Right renal pelvis (tissue), 4 donors: ENCODE results near the gene PARP1. TPM values are rescaled to one million over a fixed set of nuclear protein-coding genes. Genes with fewer than 3 reads are reported as not detected.
"Not testable (repeated sequence)": the region's sequence is repeated elsewhere in the genome, so short reads cannot be mapped to it uniquely, and the experiment has no call there.

Experiments
- DNase-seq, 4 donors: peaks; one replicate each; pipeline ENCODE4 v3.0.0-alpha.2; 2013; ENCODE audit warnings: low read depth in 4 of 4, low spot score in 3 of 4, missing footprints in 1 of 4
- polyA plus RNA-seq, 4 donors: library from polyadenylated mRNA; unstranded; fragments of 120-200 nt; gene quantifications; one replicate each; pipeline ENCODE4 v1.2.1, GENCODE V29; 2013; ENCODE audit not compliant: insufficient read length in 4 of 4

PARP1 gene
- 100 to 1,000 TPM; 121 to 133 (median 124) TPM for polyA plus RNA-seq

DNA sequence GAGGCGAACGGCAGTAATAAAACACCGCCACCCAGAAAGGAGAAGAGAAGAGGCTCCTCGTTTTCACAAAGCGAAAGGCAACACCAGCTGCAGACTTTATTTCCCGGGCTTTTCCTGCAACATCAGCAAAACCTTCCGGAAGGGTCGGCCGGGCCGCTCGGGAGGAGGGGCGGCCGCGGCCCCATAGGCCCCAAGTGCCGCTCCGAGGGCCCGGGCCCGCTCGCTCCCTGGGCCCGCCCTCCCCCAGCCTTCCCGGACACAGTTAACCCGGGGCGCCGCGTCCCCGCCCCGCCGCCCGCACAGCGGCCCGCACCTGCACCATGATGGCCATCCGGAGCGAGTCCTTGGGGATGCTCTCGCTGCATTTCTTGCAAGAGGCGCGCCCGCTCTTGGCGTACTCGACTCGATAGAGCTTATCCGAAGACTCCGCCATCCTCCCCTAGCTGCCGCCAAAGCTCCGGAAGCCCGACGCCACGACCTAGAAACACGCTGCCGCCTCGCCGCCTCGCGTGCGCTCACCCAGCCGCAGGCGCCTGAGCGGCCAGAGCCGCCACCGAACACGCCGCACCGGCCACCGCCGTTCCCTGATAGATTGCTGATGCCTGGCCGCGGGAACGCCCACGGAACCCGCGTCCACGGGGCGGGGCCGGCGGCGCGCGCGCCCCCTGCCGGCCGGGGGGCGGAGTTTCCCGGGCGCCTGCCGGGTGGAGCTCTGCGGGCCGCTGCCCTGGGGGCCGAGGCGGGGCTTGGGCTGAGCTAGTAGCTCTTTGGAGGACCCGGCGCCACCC is at the start of gene PARP1:
Gene PARP1 (minus strand): TSS at position 597 of the 788 bp plus-strand sequence. CDS start 164 bp downstream, at position 433.
- DNase-seq = peak; percentile 67 to 74 (median 70)

- no peak for DNase-seq
Measured at GRCh38 chr1:226457307-226457712, 49.4 kb upstream of the PARP1 start.

- no peak for DNase-seq
Measured at GRCh38 chr1:226455843-226456242, 48.0 kb upstream of the PARP1 start.

GRCh38 chr1:226454349-226454748 is 46.5 kb upstream of the PARP1 start:
- no peak for DNase-seq

DNA sequence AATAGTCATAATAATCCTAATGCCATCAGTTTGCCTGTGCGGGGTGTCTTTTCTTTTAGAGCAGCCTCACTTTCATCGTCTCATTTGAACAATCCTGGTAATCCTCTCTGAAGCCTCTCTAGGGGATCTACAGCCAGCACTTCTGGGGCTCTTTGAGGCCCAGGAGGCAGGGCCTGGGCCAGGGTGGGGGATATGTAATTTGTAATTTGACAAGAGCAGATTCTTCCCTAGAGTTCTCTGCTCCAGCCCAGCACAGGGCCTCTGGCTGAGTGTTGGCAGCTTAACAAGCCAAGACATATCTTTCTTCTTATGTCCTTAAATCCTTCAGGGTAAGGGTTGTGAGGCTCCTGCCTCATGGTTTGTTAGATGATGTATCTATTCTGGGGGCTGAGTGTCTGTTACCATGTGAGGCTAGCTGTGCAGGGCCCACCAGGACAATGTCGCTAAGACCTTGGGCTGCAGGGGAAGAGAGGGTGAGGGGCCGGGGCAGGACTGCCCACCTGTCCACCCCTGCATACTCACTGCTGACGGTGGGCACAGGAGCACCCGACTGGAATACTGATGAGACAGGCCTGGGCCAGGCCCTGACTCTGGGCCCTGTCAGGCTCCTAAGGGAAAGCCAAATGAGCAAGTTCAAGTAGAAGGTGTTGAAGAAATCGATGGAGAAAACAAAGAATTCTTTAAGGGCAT is 45.3 kb upstream of the PARP1 start:
- DNase-seq = no peak

GRCh38 chr1:226450688-226451087 is 42.8 kb upstream of the PARP1 start:
- DNase-seq = no peak

GRCh38 chr1:226449823-226450222 is 41.9 kb upstream of the PARP1 start:
- DNase-seq = no peak

- no peak for DNase-seq
Measured at GRCh38 chr1:226447932-226448665, 40.2 kb upstream of the PARP1 start.

DNA sequence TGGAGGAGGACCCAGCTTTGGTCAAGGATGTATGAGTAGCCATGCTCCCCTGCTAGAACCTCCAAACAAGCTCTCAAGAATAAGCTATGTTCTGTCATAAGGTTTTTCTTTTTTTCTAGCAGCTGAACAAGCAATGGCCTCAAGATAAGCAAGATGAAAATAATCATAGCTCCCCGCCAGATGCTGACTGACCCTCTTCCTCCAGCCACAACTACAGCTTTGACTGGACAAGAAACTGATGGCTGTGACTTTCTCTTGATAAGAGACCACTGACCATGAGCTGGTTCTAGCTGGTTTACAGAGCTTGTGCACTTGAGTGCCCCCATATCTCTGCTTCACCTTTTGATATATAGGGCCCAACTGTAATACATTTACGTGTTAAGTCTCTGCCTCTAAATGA is 38.2 kb upstream of the PARP1 start:
- no peak for DNase-seq

DNA sequence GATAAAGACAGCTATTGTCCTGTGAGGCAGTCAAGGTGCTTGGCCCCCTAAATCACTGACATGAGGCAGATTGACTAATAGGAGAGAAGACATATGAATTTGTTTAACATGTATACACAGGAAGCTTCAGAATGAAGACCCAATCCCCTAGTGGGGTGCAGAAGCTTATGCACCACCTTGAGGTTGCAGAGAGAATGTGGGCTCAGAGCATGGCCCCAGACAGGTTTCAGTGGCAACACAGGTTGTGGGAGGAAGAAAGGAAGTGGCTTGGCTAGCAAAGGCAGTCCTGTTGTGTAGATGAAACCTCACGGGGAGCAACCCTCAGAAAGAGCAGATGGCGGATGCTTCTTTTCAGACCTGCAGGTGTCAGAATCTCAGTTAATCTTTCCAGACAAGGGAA is 37.0 kb upstream of the PARP1 start:
- DNase-seq = no peak

DNA sequence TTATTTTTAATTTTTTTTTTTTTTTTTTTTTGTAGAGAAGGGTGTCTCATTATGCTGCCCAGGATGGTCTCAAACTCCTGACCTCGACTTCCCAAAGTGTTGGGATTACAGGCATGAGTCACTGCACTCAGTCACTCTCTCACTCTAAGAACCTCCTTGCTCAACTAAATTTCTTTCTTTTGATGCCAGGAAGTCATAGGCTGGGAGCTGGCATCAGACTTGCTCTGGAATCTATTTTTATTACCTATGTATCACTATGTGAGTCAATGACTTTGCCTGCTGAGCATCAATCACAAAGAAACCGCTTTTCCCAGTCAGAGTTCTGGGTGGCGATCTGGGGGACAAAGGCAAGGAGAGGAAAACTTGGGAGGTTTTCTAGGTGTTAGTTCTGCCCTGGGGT is 35.5 kb upstream of the PARP1 start:
- DNase-seq = no peak

DNA sequence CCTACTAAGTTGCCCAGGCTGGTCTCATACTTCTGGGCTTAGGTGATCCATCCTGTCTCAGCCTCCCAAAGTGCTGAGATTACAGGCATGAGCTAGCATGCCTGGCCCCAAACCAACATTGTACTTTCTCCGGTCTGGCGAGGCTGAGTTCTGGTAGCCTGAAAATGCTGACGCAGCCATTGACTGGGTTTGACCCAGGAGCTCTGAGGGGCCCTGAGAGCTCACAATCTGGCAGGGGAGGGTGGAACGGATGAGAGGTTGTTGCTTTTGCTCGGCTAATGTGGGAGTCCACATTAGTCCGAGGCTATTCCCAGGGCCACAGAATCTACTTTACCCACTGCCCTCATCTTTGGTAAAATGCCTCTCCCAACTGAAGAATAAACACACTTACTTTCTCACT is 35.1 kb upstream of the PARP1 start:
- no peak for DNase-seq

DNA sequence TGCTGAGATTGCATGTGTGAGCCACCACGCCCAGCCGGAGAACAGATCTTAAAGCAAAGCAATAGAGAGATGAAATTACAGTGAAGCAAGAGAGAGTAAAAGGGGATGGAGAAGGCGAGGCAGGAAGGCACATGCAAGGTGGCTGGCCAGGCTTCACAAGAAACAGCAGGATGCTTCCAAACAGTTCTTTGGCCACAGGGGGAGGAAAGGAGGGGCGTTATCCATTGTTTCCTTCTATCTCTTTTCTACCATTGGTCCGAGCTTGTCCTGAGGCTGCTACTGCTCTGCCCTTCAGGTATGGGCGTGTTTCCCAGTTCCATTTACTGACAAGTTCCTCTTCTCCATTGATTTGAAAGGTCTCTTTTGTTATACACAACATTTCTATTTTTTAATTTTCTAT is 33.7 kb upstream of the PARP1 start:
- no peak for DNase-seq

DNA sequence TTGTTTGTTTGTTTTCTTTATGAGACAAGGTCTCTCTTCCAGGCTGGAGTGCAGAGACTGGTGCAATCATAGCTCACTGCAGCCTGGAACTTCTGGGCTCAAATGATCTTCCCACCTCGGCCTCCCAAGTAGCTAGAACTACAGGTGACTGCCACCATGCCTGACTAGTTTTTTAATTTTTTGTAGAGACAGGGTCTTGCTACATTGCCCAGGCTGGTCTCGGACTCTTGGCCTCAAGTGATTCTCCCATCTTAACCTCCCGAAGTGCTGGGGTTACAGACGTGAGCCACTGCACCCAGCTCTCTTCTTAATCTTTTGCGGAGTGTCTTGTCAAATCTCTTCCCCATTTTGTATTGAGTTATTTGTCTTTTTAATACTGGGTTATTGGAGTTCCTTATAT is 32.6 kb upstream of the PARP1 start:
- no peak for DNase-seq

- DNase-seq = no peak
Measured at GRCh38 chr1:226438007-226438406, 30.1 kb upstream of the PARP1 start.

DNA sequence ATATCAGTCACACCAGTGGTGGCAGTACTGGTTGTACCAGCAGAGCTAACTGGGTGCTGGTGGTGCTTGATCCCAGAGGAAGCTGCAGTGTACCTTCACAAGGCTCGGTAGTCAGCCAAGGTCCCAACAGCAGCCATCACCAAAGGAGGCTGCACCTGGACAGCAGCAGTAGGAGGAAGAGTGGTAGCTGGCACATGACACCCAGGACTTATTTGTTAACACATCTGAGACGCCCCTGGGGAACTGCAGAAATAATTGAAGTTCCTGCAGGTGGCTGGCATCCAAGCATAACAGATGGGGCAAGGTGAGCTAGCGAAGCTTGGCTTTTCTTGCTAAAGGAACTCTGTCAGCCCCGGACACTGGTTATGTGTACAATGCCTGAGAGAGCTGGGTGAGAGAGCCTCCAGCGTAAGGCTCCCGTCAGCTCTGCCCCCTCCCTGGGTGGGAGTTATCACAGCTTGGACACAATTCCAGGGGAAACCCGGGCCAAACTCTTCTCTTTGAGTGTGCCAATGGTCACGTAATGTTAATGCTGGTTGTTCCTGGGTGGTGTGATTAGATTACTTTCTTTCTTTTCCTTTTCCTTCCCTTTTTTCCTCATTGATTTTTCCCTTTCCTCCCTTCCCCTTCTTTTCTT is 29.1 kb upstream of the PARP1 start:
- no peak for DNase-seq

DNA sequence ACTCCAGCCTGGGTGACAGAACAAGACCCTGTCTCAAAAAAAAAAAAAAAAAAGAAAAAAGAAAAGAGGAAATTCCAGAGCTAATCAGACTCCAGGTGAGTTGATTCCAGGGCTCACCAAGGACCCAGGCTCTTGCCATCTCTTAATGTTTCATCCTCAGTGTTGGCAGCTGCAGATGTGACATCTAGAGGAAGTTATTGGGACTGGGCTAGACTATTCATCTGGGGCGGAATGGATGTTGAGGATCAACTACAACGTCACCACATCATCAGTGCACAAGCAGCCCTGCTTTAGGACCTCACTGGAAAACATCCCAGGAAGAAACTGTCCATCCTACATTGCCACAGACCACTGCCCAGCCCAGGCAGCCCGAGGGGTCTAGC is 28.6 kb upstream of the PARP1 start:
- DNase-seq = no peak

DNA sequence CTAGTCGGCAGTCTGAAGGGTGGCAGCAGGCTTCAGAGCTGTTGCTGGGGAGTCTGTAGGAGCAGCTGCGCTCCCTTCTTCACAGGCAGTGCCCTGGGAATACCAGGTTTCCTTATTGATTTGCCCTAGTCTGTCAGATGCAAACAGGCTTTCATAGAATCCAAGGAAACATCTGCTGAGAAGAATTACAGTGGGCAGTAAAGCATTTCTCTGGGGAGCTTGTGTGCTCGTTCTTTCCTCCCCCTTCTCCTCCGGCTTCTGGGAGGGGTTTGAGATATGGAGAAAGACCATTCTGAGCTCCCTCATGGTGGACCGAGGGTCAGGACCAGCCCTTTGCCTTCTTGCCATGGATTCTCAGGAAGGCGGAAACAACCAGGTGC is 25.4 kb upstream of the PARP1 start:
- no peak for DNase-seq

GRCh38 chr1:226432586-226433340 is 24.9 kb upstream of the PARP1 start:
- no peak for DNase-seq

GRCh38 chr1:226431898-226432297 is 24.0 kb upstream of the PARP1 start:
- not testable (repeated sequence) for DNase-seq
